HCT116 (cell line): ENCODE results near the gene PPP6R3. TPM values are rescaled to one million over a fixed set of nuclear protein-coding genes. Genes with fewer than 3 reads are reported as not detected.

ENCODE experiments used
- ATAC-seq: fragments of 200-7000 bp; cut with Tn5 transposase; 2 replicates; pipeline ENCODE4 v1.9.1; 2020; ENCODE audit warnings: mild to moderate bottlenecking, moderate library complexity
- BruUV-seq: library from RNA; stranded (reverse); fragments of 400-500 nt; replicated peaks from 2 replicates; lab custom pipeline; 2021; lab: Mats Ljungman, UMichigan
- CTCF ChIA-PET: fragments of 300-600 bp; sonication (Branson Sonifier 250); formaldehyde crosslinking; loops from one replicate; lab custom pipeline; 2021; ENCODE audit warnings: antibody characterized with exemption; lab: Charles Lee
- POLR2A ChIA-PET: fragments of 300-600, 350-600 bp; sonication (Branson Sonifier 250); formaldehyde crosslinking; loops from one replicate; lab custom pipeline; 2021; ENCODE audit warnings: antibody characterized with exemption; lab: Charles Lee
- RAD21 ChIA-PET, 2 experiments: fragments of 300-600 bp; sonication (Branson Sonifier 250); formaldehyde crosslinking; loops; one replicate each; lab custom pipeline; 2023; ENCODE audit warnings: low total read pairs in 2 of 2; ENCODE audit not compliant: uncharacterized antibody in 2 of 2, unreplicated experiment in 2 of 2, low non-redundant PET in 1 of 2; lab: Charles Lee
- DNase-seq: peaks from one replicate; pipeline ENCODE4 v3.0.0-alpha.2; 2010; ENCODE audit warnings: low read depth, low spot score
- H2AFZ ChIP-seq: fragments of 200-600 bp; shearing (Covaris generic), sonication (generic); 2 replicates; pipeline ENCODE4 v1.6.1; 2017; ENCODE audit warnings: low read depth, mixed run types, mixed read lengths, antibody characterized with exemption, low read length; ENCODE audit not compliant: poor library complexity, severe bottlenecking
- H3K27ac ChIP-seq: 2 replicates; pipeline ENCODE4 v1.5.1; 2012; ENCODE audit warnings: low read depth, low read length
- H3K27me3 ChIP-seq: fragments of 200-600 bp; sonication (generic); 2 replicates; pipeline ENCODE4 v1.6.1; 2016; ENCODE audit warnings: mixed run types, low read length, mixed read lengths; ENCODE audit not compliant: insufficient read depth
- H3K36me3 ChIP-seq, 2 experiments: fragments of 200-500 bp in 1 of 2; fragments of 200-600 bp in 1 of 2; sonication (Bioruptor generic) in 1 of 2; sonication (generic) in 1 of 2; 2 replicates each; pipeline versions ENCODE4 v1.5.1 to v1.6.1; 2014 to 2016; ENCODE audit warnings: low read length in 2 of 2, inconsistent platforms in 1 of 2, mixed read lengths in 1 of 2, mixed run types in 1 of 2; ENCODE audit not compliant: insufficient read depth in 2 of 2, control insufficient read depth in 1 of 2
- H3K4me1 ChIP-seq, 2 experiments: fragments of 200-600 bp in 1 of 2; sonication (generic) in 1 of 2; 2 replicates each; pipeline versions ENCODE4 v1.5.1 to v1.6.1; 2012 to 2017; ENCODE audit warnings: low read length in 2 of 2, inconsistent platforms in 1 of 2, mild to moderate bottlenecking in 1 of 2, mixed read lengths in 1 of 2, mixed run types in 1 of 2, moderate library complexity in 1 of 2; ENCODE audit not compliant: insufficient read depth in 2 of 2, control insufficient read depth in 1 of 2
- H3K4me2 ChIP-seq: fragments of 200-600 bp; sonication (generic); 2 replicates; pipeline ENCODE4 v1.6.1; 2017; ENCODE audit warnings: mixed run types, low read length, mixed read lengths
- H3K4me3 ChIP-seq, 2 experiments: fragments of 200-600 bp in 1 of 2; sonication (generic) in 1 of 2; replicated peaks in 1 of 2; 2 replicates each; pipeline ENCODE4 v1.5.1; 2011 to 2016; ENCODE audit warnings: low read length in 2 of 2, control low read depth in 1 of 2, low read depth in 1 of 2, mild to moderate bottlenecking in 1 of 2, mixed read lengths in 1 of 2, mixed run types in 1 of 2
- H3K79me2 ChIP-seq: fragments of 200-600 bp; sonication (generic); 2 replicates; pipeline ENCODE4 v1.6.1; 2017; ENCODE audit warnings: mild to moderate bottlenecking, mixed run types, low read length, moderate library complexity, mixed read lengths; ENCODE audit not compliant: insufficient read depth
- H3K9ac ChIP-seq: fragments of 200-600 bp; sonication (generic); 2 replicates; pipeline ENCODE4 v1.6.1; 2016; ENCODE audit warnings: low read length, mixed read lengths
- H3K9me2 ChIP-seq: fragments of 200-600 bp; sonication (generic), shearing (Covaris generic); 2 replicates; pipeline ENCODE4 v1.6.1; 2017; ENCODE audit warnings: mixed run types, mild to moderate bottlenecking, moderate library complexity; ENCODE audit not compliant: insufficient read depth
- H3K9me3 ChIP-seq, 2 experiments: fragments of 200-500 bp in 1 of 2; fragments of 200-600 bp in 1 of 2; sonication (Bioruptor generic) in 1 of 2; sonication (generic) in 1 of 2; 2 replicates each; pipeline ENCODE4 v1.6.1; 2014 to 2017; ENCODE audit warnings: low read length in 2 of 2, mixed read lengths in 2 of 2, inconsistent platforms in 1 of 2, low read depth in 1 of 2, mild to moderate bottlenecking in 1 of 2, mixed run types in 1 of 2, moderate library complexity in 1 of 2; ENCODE audit not compliant: control insufficient read depth in 1 of 2, insufficient read depth in 1 of 2
- H4K20me1 ChIP-seq: fragments of 200-600 bp; sonication (generic), shearing (Covaris generic); 2 replicates; pipeline ENCODE4 v1.6.1; 2017; ENCODE audit warnings: mixed run types, mild to moderate bottlenecking, moderate library complexity; ENCODE audit not compliant: insufficient read depth
- EZH2 ChIP-seq: fragments of 200-600 bp; sonication (generic); IDR thresholded peaks from 2 replicates; pipeline ENCODE4 v1.6.1; 2017; ENCODE audit warnings: antibody characterized with exemption, mixed run types
- JUND ChIP-seq: IDR thresholded peaks from 2 replicates; pipeline ENCODE4 v1.6.1; 2012
- SIN3A ChIP-seq: IDR thresholded peaks from 2 replicates; pipeline ENCODE4 v1.6.1; 2012; ENCODE audit warnings: low read depth
- intact Hi-C: fragments of 100-400 bp; cut with micrococcal nuclease; formaldehyde crosslinking; loops from 2 replicates; pipeline ENCODE4 v1.10.0; 2022
- total RNA-seq: library from RNA; stranded (reverse); gene quantifications from one replicate; pipeline ENCODE4 v1.2.1, GENCODE V29; 2021; ENCODE audit not compliant: unreplicated experiment
- TF ChIP-seq, protein P1 (sequence below): IDR thresholded peaks from 2 replicates; pipeline ENCODE4 v1.6.1; 2012

The PPP6R3 gene
- total RNA-seq, 1 experiment from 2014 or later, result 113 TPM

DNA sequence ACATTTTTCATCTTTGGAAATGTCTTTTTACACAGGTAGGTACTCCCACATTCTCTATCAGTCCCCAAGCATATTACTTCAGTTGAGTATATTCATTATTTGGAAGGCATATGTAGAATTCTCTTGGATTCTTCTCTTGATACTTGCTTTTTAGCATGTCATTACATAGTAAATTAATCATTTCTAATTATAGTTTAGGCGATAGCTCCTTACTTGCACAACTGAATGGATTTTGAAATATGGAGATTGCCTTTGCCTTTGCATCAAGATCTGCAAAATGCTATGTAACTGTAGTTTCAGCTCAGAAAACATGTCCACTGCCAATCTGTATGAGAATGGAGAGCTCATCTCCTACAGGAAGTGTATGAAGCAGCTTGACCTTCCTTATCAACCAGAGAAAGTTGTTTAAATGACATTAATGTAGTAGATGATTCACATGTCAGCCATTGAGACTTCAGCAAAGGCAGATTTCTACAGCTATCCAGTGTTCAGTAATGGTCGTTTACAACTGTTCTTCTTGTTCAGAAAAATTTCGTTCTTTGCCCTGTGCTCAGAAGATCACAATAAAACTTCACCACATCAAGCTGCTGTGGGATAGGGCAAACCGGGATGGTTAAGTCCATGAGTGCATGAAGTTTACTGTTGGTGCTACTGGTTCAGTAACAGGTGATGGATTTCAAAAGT is 61.6 kb downstream of the PPP6R3 start:
- Histone ChIP-seq H3K79me2 (peaks cover 99% of the 10 kb centered on the region), H2AFZ (no peak overlapping the region), H4K20me1 (peaks cover 21% of the 10 kb centered on the region), H3K4me2 (no peak overlapping the region), H3K9me2 (no peaks in the 10 kb centered on the region), H3K4me3 (no peak overlapping the region), H3K27me3 (no peaks in the 10 kb centered on the region), H3K36me3 (peaks cover 27 to 53% of the 10 kb centered on the region in 2 experiments; a peak in 3 of 4 replicates), H3K9me3 (no peaks in the 10 kb centered on the region), H3K4me1 (peaks cover 2 to 11% of the 10 kb centered on the region in 2 experiments; a peak in 2 of 4 replicates), H3K27ac (no peak overlapping the region), H3K9ac (no peak overlapping the region)
- intact Hi-C loops, result no loop called here
- DNase-seq (no peak), ATAC-seq (no peak)
- CTCF ChIA-PET, result no interaction called here
- TF ChIP-seq JUND, result no peak
- RAD21 ChIA-PET, result no interaction called here
- POLR2A ChIA-PET, result interaction anchor here (0.6 kb wide), 1 partner anchor 256 kb away, joined by 3 read pairs; no protein-coding TSS in a partner anchor
- BruUV-seq, result no TSS peak

DNA sequence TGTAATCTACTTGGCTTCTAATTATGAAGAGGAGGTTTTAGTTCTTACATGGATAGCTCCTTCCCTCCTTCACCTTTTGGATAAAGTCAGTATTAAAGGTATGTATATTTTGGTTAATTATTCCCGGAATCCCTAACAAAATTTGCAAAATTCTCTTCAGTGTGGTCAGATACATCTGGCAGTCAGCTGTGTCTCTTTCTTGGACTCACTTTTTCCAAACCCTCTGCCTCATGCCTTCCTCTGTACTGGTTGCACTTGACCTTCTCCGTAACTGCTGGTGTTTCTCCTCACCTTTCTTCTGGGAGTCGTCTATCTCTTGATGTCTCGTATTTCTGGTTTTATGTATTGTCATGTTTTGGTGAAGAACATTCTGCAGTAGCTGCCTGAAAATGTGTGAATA is 62.5 kb downstream of the PPP6R3 start:
- Histone ChIP-seq H3K9ac (no peak overlapping the region), H3K4me1 (peaks cover 2 to 11% of the 10 kb centered on the region in 2 experiments; a peak in 2 of 4 replicates), H3K4me3 (no peak overlapping the region), H2AFZ (no peak overlapping the region), H3K4me2 (no peak overlapping the region), H3K79me2 (peaks cover 99% of the 10 kb centered on the region), H3K9me2 (no peaks in the 10 kb centered on the region), H3K36me3 (peaks cover 27 to 60% of the 10 kb centered on the region in 2 experiments; a peak in 3 of 4 replicates), H3K27me3 (no peaks in the 10 kb centered on the region)
- CTCF ChIA-PET, result no interaction called here
- RAD21 ChIA-PET, result no interaction called here
- intact Hi-C loops, result no loop called here
- DNase-seq (no peak), ATAC-seq (no peak)
- POLR2A ChIA-PET, result interaction anchor here (0.6 kb wide), 1 partner anchor 257 kb away, joined by 3 read pairs; no protein-coding TSS in a partner anchor
- TF ChIP-seq, protein P1, sequence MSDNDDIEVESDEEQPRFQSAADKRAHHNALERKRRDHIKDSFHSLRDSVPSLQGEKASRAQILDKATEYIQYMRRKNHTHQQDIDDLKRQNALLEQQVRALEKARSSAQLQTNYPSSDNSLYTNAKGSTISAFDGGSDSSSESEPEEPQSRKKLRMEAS, result no peak
- TF ChIP-seq SIN3A, result no peak
- TF ChIP-seq EZH2, result no peak
- TF ChIP-seq, all 23 proteins: peak for 0
- BruUV-seq, result no TSS peak
- Histone ChIP-seq H3K9me3 (no peaks in the 10 kb centered on the region), H4K20me1 (peaks cover 18% of the 10 kb centered on the region; the same call in 1 of the 2 replicates), H3K27ac (no peak overlapping the region)
